HG03196 (cell line): ENCODE measurements around the gene ERICH6B.
"Not testable (repeated sequence)": the region's sequence is repeated elsewhere in the genome, so short reads cannot be mapped to it uniquely, and the experiment has no call there.

Source experiments
- ATAC-seq: cut with Tn5 transposase; IDR thresholded peaks from one replicate; pipeline ENCODE4 v1.9.1; 2021; ENCODE audit not compliant: unreplicated experiment

The ERICH6B gene

GRCh38 chr13:45615501-45616101 lies at the start of gene ERICH6B:
Gene ERICH6B, minus strand, starts transcription at chr13:45615739. Its CDS starts 18,734 bp downstream, at chr13:45597005.
- no peak for ATAC-seq

- not testable (repeated sequence) for ATAC-seq
Measured at GRCh38 chr13:45662903-45663302, 47.4 kb upstream of the ERICH6B start.

- ATAC-seq, result no peak
Measured at GRCh38 chr13:45662162-45662561, 46.6 kb upstream of the ERICH6B start.

DNA sequence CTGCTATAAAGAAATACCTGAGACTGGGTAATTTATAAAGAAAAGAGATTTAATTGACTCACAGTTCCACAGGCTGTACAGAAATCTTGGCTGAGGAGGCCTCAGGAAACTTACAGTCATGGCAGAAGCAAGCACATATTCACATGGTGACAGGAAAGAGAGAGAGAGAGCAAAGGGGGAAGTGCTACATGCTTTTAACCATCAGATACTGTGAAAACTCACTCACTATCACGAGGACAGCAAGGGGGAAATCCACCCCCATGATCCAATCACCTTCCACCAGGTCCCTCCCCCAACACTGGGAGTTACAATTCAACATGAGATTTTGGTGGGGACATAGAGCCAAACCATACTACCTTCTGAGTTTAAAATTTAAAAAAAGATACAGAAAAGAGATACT lies 44.9 kb upstream of the ERICH6B start:
- not testable (repeated sequence) for ATAC-seq

GRCh38 chr13:45659536-45659935 lies 44.0 kb upstream of the ERICH6B start:
- no peak for ATAC-seq

- no peak for ATAC-seq
Measured at GRCh38 chr13:45658586-45659235, 43.2 kb upstream of the ERICH6B start.

DNA sequence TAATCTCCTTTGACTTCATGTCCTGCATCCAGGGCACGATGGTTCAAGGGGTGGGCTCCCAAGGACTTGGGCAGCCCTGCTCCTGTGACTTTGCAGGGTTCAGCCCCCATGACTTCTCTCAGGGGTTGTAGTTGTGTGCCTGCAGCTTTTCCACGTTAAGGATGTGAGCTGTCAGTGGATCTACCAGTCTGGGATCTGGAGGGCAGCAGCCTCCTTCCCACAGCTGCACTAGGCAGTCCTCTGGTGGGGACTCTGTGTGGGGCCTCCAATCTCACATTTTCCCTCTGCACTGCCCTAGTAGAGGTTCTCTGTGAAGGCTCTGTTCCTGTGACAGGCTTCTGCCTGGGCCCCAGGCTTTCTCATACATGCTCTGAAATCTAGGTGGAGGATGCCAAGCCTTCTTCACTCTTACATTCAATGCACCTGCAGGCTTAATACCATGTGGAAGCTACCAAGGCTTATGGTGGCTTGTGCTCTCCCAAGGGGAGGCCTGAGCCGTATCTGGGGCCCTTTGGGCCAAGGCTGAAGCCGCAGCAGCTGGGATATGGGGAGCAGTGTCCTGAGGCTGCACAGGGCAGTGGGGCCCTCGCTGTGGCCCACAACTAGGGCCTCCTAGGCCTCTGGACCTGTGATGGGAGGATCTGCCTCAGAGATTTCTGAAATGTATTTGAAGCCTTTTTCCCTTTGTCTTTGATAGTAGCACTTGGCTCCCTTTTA lies 39.3 kb upstream of the ERICH6B start:
- no peak for ATAC-seq

DNA sequence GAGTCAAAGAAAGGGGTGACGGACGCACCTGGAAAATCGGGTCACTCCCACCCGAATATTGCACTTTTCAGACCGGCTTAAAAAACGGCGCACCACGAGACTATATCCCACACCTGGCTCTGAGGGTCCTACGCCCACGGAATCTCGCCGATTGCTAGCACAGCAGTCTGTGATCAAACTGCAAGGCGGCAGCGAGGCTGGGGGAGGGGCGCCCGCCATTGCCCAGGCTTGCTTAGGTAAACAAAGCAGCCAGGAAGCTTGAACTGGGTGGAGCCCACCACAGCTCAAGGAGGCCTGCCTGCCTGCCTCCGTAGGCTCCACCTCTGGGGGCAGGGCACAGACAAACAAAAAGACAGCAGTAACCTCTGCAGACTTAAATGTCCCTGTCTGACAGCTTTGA lies 29.7 kb upstream of the ERICH6B start:
- ATAC-seq, result not testable (repeated sequence)

DNA sequence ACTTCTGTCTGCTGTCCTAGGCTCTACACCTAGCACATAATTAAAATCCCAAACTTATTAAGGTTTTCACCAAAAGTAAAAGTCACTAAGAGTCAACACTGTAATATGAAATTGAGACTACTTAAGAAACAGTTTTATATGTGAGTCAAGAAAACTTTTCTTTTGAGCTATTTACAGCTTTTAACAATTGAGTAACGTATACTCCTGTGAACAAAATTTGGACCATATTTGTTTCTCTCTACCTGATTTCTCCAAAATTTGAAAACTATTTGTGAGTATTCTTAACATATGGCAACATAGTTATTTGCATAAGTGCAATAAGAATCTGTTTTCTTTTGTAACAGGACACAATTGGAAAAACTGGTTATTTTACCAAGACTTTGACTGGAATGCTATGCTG lies 26.6 kb upstream of the ERICH6B start:
- not testable (repeated sequence) for ATAC-seq

DNA sequence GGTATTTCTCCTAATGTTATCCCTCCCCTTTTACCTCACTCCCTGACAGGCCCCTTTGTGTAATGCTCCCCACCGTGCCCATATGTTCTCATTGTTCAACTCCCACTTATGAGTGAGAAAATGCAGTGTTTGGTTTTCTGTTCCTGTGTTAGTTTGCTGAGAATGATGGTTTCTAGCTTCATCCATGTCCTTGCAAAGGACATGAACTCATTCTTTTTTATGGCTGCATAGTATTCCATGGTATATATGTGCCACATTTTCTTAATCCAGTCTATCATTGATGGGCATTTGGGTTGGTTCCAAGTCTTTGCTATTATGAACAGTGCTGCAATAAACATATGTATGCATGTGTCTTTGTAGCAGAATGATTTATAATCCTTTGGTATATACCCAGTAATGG lies 19.8 kb upstream of the ERICH6B start:
- not testable (repeated sequence) for ATAC-seq

DNA sequence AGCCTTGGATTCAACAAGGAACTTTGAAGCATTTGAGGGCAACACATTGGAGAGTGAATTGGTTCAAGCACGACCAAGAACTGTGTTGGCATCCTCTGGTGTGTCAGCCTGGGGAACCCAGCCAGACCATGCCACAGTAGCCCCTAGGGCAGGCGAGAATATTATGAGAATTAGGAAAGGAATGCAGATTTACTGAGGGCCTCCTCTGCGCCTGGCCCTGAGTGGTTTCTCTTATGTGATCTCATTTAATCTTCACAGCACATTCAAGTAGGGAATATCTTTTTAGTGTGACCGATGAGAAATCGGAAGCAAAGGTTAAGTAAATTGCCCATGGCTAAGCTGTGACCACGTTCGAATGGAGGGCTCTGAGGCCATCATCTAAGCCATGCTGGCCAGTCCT lies 15.3 kb upstream of the ERICH6B start:
- ATAC-seq, result no peak

GRCh38 chr13:45629940-45630339 lies 14.4 kb upstream of the ERICH6B start:
- ATAC-seq, result no peak

DNA sequence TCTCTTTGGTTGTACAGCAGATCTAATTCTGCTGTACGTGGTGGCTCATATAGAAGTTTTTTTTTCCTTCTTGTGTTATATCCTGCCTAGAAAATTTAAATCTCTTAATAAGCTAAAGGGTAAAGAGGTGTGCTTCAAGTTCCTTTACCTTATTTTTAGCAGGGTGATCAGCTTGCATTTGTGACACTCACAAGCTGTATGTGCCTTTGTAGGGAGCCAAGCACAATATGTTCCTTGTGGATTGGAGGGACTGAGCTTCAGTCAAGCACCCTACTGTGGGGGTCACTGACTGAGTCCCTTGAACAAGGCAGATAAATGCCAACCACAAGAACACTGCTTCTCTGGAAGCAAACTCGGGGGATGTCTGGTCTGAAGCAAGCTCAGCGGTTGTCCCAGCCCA lies 12.6 kb upstream of the ERICH6B start:
- ATAC-seq, result no peak

DNA sequence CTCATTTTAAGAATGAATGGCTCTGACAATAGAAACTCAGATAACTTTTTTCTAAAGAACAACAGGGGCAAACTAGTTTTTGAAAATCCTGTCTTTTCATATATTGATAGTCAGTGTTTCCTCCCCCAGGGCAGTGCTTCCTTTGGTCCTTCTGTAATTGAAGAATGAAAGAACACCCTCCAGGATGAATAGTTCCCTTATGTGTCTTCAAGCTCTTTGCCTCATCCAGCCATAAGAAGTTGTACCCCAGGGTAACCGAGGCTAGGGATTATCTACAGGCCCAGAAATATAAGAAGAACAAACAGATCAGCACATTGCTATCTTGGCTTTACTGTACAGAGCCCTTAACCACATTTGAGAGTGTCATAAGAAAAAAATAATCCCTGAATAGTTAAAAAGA lies 12.1 kb upstream of the ERICH6B start:
- ATAC-seq, result no peak

DNA sequence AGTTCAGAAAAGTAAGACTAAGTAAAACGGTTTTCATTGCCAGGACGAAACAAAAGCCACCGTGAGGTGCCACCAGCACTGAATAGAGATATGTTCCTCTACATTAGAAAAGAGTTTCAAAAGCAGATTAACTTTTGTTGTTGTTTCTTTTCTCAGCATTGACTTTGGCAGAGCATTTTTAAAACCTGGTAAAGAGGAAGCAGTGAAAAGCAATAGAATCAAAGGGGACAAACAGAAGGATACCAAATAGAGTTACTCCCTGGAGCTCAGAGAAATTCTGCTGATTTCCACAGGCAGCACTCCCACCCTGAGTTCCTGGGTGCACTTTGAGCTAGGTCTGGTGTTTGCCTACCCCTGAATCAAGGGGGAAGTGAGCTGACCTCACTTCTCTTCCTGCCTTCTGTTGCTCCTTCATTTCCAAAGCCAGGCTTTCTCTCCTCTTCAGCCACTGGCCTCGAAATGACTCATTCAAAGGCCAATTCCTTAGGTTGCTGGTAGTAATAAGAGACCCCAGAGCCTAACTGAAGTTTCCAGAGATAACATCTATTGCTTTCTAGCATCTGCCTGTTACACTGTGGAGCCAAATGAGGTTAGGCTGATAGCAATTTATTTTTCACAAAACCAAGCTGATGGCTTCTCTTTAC lies 11.3 kb upstream of the ERICH6B start:
- ATAC-seq, result no peak

GRCh38 chr13:45623516-45624090 lies 8.1 kb upstream of the ERICH6B start:
- no peak for ATAC-seq

DNA sequence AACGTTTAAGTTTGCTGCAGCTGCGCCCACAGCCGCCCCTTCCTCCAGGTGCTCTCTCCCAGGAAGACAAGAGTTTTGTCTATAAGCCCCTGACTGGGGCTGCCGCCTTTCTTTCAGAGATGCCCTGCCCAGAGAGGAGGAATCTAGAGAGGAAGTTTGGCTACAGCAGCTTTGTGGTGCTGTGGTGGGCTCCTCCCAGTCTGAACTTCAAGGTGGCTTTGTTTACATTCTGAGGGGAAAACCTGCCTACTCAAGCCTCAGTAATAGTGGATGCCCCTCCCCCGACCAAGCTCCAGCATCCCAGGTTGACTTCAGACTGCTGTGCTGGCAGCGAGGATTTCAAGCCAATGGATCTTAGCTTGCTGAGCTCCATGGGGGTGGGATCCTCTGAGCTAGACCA lies 6.4 kb upstream of the ERICH6B start:
- no peak for ATAC-seq

DNA sequence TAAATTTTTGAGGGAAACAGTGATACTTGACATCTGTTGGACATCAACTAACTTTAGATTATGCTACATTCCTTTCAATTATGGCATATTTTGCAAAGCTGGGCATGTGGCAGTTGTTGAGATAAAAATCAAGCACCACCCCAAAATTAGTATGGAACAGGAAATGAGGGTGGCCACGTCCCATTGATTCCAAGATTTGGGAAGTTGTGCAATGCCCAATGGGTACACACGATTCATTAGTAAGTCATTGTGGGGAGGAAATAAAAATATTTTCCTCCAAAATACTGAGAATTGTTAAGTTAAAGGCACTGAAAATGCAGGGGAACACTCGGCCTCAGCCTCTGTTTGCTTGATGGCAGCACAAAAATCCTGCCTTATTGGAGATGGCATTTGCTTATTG lies 7.6 kb downstream of the ERICH6B start:
- no peak for ATAC-seq

DNA sequence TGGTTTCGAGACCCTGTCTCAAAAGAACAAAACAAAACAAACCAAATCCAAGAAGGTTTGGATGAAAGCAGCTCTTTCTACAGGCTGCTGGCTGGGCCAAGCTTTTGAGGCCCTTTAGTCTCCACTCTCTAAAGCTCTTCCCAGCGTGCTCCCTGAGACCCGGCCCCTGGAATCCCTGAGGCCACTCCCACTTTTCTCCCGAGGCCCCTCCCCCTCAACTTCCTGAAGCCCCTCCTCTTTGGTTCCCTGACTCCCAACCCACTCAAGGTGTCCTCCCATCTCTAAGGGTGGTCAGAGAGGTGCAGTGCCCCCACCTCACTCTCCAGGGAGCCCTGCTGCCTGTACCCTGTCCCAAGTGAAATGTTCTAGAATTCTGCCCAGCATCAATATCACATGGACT lies 10.6 kb downstream of the ERICH6B start:
- no peak for ATAC-seq

DNA sequence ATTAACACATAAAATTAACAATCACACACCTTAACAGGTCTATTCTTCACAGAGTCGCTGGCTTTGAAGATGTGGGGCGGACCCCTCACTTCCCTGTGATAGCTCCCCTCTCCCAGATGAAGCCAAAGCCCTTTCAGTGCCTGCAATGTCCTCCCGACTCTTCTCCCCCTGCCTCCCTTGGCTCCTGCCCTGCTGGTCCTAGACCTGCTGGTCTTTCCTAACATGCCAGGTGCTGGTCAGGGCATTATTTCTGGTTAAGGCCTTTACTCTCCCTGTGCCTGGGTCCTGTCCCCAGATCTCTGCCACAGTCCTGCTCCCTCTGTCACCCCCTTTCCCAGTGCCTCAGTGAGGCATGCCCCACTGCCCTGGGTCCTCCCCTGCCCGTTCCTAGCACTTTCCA lies 12.2 kb downstream of the ERICH6B start:
- ATAC-seq, result no peak
